Mesothelial cell of epicardium (in vitro differentiated cells): Measurements from ENCODE around the gene EXD3. TPM values are rescaled to one million over a fixed set of nuclear protein-coding genes. Genes with fewer than 3 reads are reported as not detected.

Source experiments
- DNase-seq, 2 experiments: peaks; one replicate each; pipeline ENCODE4 v3.0.0; 2021; ENCODE audit warnings: low spot score in 2 of 2; ENCODE audit not compliant: unreplicated experiment in 2 of 2
- H3K27ac Mint-ChIP-seq: 2 replicates; pipeline ENCODE4 v1.8.0; 2021; ENCODE audit warnings: mixed read lengths
- H3K27me3 Mint-ChIP-seq: 2 replicates; pipeline ENCODE4 v1.8.0; 2021; ENCODE audit warnings: low read depth, mixed read lengths
- H3K36me3 Mint-ChIP-seq: 2 replicates; pipeline ENCODE4 v1.8.0; 2021; ENCODE audit warnings: mixed read lengths
- H3K4me1 Mint-ChIP-seq: 2 replicates; pipeline ENCODE4 v1.8.0; 2021; ENCODE audit warnings: mixed read lengths
- H3K4me3 Mint-ChIP-seq: 2 replicates; pipeline ENCODE4 v1.8.0; 2021; ENCODE audit warnings: mild to moderate bottlenecking, moderate library complexity, mixed read lengths
- H3K9me3 Mint-ChIP-seq: 2 replicates; pipeline ENCODE4 v1.8.0; 2021; ENCODE audit warnings: mixed read lengths
- CTCF ChIP-seq: fragments of 200-600 bp; sonication (generic); IDR thresholded peaks from one replicate; pipeline ENCODE4 v1.5.0; 2021; ENCODE audit warnings: antibody characterized with exemption; ENCODE audit not compliant: unreplicated experiment
- total RNA-seq: library from RNA; stranded (reverse); gene quantifications from 3 replicates; pipeline ENCODE4 v1.2.1, GENCODE V29; 2021

Gene EXD3
- total RNA-seq, 1 donor from 2014 or later, result 38.2 TPM

- Mint-ChIP-seq H3K4me1 (peaks cover 7% of the 10 kb centered on the region), H3K9me3 (no peaks in the 10 kb centered on the region), H3K4me3 (no peak overlapping the region), H3K27ac (no peak overlapping the region), H3K36me3 (no peaks in the 10 kb centered on the region), H3K27me3 (no peaks in the 10 kb centered on the region)
- TF ChIP-seq CTCF, result no peak
- DNase-seq, result no peak
These were observed 110.1 kb downstream of the EXD3 start for GRCh38 chr9:137312852-137313325.

- Mint-ChIP-seq H3K4me3 (no peak overlapping the region), H3K4me1 (peaks cover 7% of the 10 kb centered on the region), H3K9me3 (no peaks in the 10 kb centered on the region), H3K27ac (no peak overlapping the region), H3K27me3 (no peaks in the 10 kb centered on the region), H3K36me3 (no peaks in the 10 kb centered on the region)
- DNase-seq, result no peak
- TF ChIP-seq CTCF, result no peak
These were observed 110.7 kb downstream of the EXD3 start for GRCh38 chr9:137311986-137312851.

GRCh38 chr9:137311171-137311985 is 111.6 kb downstream of the EXD3 start:
- no peaks in the 10 kb centered on the region for H3K9me3 Mint-ChIP-seq
- peak in 1 of 2 experiments; percentile 38 for DNase-seq
- no peak overlapping the region for H3K27ac Mint-ChIP-seq
- H3K4me3 Mint-ChIP-seq, result no peak overlapping the region
- no peaks in the 10 kb centered on the region for H3K36me3 Mint-ChIP-seq
- TF ChIP-seq CTCF, result no peak
- no peaks in the 10 kb centered on the region for H3K27me3 Mint-ChIP-seq
- peaks cover 5% of the 10 kb centered on the region for H3K4me1 Mint-ChIP-seq

GRCh38 chr9:137310189-137311052 is 112.5 kb downstream of the EXD3 start:
- no peak for TF ChIP-seq CTCF
- Mint-ChIP-seq H3K27me3 (no peaks in the 10 kb centered on the region), H3K36me3 (no peaks in the 10 kb centered on the region), H3K4me1 (peaks cover 5% of the 10 kb centered on the region), H3K27ac (no peak overlapping the region), H3K4me3 (no peak overlapping the region), H3K9me3 (no peaks in the 10 kb centered on the region)
- no peak for DNase-seq
